ENCODE measurements around the gene EXOC3L4.

DNA sequence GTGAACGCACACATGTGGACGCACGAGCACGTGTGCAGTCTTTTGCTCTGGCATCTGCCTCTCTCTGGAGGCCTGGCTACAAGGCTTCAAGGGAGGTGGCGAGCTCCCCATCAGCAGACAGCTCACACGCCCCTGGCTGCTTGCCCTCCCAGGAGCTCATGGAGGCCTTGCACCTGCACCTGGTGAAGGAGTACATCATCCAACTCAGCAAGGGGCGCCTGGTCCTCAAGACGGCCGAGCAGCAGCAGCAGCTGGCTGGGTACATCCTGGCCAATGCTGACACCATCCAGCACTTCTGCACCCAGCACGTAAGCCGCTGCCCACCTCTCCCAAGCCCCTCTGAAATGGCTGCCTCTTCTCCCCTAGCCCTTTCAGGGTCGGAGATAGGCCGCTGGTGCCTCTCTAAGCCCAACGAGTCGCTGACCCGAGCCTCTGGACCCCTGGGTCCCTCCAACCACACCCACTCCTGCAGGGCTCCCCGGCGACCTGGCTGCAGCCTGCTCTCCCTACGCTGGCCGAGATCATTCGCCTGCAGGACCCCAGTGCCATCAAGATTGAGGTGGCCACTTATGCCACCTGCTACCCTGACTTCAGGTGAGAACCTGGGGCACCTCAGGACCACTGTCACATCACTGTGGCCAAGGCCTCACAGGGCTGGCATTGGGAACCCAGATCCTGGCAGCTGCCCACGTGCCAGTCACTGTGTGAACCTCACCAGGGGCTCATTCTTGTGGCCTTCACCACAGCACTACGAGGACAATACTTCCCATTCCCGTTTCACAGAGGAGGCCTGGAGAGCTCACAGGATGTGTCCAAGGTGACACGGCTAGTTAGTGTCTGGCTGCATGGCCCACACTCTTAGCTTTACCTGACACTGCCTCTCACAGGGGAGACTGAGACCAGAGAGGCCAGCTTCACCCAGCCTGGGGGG, 39.0 kb downstream of the EXOC3L4 start:
- TF ChIP-seq, protein P1, sequence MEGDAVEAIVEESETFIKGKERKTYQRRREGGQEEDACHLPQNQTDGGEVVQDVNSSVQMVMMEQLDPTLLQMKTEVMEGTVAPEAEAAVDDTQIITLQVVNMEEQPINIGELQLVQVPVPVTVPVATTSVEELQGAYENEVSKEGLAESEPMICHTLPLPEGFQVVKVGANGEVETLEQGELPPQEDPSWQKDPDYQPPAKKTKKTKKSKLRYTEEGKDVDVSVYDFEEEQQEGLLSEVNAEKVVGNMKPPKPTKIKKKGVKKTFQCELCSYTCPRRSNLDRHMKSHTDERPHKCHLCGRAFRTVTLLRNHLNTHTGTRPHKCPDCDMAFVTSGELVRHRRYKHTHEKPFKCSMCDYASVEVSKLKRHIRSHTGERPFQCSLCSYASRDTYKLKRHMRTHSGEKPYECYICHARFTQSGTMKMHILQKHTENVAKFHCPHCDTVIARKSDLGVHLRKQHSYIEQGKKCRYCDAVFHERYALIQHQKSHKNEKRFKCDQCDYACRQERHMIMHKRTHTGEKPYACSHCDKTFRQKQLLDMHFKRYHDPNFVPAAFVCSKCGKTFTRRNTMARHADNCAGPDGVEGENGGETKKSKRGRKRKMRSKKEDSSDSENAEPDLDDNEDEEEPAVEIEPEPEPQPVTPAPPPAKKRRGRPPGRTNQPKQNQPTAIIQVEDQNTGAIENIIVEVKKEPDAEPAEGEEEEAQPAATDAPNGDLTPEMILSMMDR (IDR thresholded peaks at IDR 0.05; ENCODE audit: low read depth, low read length, poor library complexity, severe bottlenecking) = no peak
- TF ChIP-seq EZH2phosphoT487 (IDR thresholded peaks at IDR 0.05; ENCODE audit: borderline replicate concordance, low read length) = no peak
